Measurements from ENCODE around the gene GDF15.

GDF15 gene

DNA sequence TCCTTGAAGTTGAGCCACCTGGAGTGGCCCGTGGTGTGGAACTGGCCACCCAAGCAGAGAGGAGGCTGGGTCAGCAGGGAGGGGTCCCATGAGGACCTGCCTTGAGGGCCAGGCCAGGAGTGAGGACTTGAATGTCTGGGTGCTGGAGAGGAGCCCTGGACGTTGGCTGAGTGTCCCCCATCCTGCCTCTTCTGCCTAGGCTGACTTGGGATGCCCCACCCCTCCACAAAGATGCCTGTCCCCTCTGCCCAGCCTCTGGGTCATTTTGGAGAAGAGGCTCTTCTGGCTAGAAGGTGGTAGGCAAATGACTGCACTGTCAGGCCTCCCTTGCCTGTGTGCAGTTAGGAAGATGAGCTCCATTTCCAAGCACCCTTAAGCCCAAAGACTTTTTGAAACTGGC is 35.0 kb downstream of the GDF15 start:
- no peak for DNase-seq

DNA sequence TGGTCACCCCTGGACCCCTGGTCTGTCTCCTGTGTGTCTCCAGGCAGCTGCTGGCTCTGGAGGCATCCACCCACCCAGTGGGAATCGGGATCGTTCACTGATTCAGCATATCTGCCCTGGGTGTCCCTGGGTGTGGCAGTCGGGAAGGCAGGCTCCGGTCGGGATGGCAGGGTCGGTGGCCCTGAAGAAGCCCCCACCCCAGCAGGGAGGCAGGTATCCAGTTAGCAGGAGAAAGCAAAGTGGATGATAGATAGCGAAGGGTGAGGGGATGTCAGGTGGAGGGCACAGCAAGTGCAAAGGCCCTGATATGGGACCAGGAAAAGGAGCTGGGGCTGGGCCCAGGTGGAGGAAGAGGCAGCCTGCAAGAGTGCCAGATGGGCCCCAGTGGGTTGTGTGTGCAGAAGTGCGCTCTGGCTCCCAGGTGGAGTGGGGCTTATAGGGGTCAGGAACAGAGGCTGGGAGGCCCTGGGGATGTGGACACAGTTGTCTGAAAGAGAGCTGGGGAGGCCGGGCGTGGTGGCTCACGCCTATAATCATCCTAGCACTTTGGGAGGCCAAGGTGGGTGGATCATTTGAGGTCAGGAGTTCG is 35.5 kb downstream of the GDF15 start:
- no peak for DNase-seq

DNA sequence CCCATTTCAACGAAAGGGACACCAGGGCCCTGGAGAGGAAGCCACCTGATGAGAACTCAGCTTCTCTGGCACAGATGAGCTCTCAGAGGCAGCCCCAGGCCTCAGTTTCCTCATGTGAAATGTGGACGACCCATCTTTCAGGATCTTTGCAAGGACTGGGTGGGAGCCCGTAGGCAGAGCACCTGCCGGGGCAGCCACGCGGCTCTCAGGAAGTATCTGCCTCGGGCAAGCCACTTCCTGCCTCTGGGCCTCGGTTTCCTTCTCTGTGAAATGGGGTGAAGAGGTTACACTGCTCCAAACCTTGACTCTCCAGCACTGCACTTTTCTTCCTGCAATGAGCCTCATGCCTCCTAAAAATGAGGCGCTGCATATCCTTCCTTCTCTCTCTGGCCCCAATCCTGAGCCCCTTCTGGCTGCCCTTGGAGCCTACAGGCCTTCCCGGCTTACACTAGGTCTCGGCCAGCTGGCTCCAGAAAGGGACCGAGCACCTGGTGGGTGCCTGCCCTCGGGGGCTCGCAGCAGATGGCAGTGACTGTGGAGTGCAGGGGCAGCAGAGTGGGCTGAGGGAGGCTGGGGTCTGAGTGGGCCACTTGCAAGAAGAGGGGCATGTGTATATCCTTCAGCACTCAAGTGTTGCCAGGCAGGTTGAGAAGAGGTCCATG is 36.7 kb downstream of the GDF15 start:
- DNase-seq = no peak

DNA sequence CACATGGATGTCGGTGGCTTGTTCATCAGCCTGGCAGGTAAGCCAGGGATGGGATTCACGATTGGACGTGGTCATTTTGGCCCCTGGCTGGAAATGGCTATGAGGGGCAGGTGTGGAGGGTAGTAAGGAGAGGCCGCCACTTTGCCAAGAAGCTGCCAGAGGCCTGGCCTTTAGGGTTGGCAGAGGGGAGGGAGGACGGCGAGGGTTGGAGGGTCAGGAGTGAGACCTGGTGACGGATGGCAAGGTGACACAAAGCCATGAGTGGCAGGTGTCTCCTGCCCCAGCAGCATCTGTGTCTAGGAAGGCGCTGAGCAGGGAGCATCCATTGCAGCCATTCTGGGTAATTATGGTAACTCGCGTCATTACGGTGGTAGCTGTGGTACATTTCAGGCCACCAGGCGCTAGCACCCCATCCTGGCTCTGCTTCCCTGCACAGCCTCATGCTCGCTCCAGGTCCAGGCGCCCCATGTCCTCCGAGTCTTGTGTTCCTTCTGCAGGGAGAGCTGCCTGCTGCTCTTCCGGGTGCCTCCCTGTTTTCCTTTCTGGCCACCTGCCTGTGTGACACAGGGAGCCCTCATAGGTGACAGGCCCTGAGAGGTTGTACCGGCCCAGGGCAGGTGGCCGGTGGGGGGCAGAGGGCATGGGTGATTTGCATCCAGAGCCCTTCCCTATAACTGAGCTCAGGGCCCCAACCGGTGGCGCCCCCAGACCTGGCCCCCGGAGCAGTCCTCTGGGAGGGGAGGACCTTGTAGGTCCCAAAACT is 37.5 kb downstream of the GDF15 start:
- DNase-seq = no peak

DNA sequence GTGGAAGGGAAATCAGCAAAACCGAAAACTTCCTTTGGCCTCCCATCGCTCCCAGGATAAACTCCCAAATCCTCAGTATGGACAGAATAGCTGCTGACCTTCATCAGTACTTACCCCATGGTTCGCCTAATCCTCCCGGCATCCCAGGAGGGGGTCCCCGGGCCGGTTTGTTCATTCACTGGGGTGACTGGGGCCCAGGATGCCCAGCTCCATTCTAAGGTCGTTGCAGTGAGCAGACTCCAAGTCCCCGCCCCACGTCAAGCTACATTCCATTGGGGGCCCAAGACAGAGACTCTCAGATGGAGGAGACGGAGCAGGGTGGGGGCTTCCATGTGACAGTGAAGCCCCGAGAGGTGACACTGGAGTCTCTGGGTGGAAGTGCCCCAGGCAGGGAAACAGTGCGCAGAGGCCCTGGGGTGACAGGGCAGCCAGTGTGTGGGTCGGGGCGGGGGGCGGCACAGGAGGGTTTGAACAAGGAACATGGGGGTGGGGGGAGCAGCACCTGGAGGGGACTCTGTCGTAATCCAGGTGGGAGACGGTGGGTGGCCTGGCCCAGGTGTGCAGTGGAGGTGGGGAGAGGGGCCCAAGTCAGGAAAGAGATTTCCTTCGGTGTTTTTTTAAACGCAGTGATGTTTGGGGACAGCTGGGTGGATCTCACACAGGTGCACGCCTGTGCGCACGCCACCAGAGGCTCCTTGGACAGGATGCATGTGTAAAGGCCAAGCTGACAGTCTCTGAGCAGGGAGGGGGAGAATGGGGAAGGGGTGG is 38.3 kb downstream of the GDF15 start:
- DNase-seq = no peak

DNA sequence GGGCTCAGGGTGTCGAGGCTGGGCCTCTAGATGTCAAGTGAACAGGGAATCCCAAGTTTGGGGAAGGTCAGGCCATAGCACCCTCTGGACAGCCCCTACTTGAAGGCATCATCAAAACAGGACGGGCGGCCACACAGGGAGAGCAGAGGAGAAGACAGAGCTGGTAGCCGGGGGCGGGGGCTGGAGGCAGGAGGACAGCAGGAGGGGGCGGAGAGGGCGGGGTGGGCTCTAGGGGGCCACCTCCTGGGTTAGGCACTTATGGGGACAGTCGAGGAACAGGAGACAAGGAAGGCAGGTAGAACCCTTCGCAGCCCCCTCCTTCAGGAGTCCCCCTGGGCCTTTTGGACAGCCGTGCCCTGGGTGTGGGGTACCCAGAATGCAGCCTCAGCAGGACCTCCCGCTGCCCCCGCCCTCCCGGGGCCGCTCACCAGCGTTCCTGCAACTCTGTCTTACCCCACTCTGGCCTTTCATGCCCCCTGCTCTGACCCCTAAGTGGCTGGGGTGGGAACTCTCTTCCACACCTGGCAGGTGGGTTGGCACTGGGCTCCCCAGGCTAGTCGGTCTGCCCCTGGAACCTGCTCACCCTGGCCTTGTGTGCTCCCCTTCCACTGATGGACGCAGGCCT is 39.0 kb downstream of the GDF15 start:
- DNase-seq = no peak

DNA sequence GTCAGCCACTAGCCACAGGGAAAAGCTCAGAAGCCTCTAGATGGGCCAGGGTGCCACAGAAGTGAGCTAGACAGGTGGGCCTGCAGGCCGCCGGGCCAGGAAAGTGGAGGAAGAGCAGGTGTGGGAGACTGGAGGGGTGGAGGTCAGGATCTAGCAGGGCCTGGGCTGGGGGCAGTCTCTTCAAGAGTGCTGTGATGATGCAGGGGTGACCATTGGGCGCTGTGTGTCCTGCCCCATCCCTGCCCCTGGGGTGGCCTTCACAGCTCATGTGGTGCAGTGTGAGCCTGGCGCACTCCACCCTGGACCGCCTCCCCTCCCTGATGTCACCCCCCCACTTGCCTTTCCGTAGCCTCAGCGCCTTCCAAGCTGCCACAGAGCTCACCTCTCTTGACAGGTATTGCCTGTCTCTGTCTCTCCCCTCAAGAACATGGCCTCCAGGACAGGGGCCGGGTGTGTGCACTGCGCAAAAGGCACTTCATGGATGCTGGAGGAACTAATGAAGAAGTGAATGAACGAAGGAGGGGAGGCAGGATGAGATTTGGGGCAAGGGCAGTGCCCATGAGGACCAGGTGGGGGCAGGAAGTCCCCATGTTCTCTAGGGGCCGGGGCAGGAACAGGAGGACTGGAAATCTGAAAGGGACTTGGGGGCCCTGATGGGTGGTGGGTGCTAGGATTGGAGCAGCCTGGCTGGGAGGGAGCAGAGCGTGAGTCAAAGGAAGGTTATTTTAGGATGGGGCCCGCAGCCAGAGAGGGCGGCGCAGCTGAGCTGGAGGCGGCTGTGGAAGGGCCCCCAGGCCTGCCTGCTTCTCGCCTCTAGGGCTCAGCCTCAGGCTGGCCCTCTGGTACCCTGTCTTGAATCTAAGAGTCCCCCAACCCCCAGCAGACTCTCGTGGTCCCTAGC is 39.8 kb downstream of the GDF15 start:
- DNase-seq = no peak

DNA sequence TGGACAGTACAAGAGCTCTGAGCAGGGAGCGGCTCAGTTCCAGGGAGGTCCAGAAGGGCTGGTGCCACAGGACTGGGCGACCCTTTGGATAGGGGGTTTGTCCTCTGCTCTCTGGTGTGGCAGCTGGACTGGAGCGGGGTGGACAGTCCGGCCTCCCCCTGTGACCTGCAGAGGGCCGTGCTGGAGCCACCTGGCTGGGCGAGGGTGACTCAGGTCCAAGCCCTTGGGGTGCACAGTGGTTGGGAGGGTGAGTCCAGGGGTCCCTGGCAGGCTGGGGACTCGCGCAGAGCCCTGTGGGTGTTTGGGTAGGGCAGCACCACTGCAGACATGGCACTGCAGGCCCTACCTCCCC is 40.4 kb downstream of the GDF15 start:
- DNase-seq = no peak

DNA sequence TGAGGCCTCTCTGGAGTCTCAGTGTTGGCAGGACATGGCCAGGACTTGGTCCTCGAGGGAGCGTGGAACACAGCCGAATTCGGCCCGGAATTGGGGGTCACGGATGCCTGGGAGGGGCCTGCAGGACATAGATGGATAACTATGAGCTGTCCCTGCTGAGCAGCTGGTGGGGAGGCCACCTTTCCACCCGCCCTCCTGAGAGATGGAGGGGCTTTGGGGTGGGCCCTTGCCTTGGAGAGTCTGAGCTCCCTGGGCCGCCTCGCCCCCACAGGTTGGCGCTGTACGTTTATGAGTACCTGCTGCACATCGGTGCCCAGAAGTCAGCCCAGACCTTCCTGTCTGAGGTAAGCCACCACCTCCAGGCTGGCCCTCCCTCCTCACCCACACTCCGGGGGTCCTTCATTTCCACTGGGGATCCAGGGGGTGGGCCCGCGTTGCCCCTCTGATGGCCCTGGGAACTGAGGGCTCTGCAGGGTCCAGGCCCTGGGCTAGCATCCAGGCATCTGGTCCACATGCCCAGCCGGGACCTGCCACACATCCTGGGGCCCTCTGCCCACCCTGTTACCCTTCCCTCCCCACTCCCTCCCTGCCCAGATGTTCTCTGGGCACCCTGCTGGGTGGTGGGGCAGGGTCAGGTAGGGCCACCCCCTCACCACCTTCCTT is 41.3 kb downstream of the GDF15 start:
- DNase-seq = no peak

DNA sequence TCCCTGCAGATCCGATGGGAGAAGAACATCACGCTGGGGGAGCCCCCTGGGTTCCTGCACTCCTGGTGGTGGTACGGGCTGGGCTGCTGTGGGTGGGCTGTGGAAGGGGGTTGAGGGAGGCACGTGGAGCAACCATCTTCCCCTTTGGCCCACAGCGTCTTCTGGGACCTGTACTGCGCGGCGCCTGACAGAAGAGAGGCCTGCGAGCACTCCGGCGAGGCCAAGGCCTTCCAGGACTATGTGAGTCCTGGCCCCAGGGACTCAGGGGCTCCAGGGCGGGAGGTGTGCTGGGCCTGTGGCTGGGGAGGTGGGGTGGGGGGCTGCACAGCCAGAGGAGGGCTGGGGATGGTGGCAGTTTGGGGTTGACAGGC is 41.8 kb downstream of the GDF15 start:
- DNase-seq = no peak

DNA sequence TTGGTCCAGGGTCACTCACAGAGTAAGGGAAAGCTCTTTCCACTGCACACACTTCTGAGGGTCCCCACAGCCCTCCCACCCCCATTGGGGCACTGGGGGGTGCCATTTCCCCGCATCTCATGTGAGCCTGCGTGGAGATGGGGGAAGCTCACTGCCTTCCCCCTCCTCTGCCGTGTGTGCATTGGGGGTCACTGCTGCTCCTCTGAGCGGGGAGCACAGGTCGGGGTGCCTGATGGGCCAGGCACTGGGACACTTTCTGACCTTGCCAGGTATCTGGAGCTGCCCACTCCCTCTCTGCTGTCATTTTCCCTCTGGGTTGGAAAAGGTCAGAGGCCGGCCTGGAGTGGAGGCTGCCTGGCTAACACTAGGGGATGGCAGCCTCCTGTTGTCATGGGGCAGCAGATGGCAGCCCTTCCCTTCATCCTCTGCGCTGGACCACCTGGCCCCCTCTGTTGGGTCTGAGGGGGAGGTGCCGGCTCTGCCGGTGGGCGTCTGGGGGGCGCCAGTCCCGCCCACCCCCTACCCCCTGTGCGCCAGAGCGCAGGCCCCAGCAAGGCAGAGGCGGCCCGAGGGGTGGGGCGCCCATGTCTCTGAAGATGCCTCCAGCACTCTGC is 42.3 kb downstream of the GDF15 start:
- no peak for DNase-seq

DNA sequence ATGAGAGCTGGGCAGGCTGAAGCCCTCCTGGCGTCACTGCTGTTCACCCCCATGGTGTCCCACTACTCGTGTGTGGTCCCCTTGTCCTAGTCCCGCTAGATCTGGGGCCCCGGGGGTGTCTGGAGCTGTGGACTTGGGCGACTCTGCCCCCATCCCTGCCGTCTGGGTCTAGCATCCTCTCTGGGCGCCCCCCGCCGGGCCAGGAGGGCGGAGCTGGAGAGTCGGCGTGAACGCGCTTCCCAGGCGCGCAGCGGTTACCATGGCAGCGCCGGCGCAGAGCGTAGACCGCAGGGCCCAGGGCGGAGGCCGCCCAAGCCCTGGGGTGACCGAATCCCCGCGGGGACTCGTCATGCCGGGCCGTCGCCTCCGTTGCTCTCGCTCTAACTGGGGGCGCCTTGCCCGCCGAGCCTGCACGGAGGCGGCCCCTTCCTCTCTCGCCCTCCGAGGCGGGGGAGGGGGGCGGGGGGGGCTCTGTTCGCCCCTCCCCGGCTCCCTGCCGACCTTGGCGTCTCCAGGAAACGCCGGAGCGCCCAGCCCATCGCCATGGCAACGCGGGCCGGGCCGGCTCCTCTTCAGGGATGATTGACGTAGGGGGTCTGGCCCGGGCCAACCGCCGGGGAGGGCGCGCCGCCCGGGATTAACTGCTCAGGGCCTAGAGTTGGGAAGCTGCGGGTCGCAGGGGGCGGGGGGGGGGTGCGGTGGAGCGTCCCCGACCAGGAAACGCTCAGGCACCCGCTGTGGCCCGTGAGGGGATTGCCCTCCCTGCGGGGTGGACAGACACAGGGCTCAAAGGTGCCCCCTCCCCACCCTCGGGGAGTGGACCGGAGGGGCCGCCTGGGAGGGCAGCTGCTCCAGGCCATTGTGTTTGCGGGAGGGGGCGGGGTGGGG is 43.1 kb downstream of the GDF15 start:
- DNase-seq = no peak

DNA sequence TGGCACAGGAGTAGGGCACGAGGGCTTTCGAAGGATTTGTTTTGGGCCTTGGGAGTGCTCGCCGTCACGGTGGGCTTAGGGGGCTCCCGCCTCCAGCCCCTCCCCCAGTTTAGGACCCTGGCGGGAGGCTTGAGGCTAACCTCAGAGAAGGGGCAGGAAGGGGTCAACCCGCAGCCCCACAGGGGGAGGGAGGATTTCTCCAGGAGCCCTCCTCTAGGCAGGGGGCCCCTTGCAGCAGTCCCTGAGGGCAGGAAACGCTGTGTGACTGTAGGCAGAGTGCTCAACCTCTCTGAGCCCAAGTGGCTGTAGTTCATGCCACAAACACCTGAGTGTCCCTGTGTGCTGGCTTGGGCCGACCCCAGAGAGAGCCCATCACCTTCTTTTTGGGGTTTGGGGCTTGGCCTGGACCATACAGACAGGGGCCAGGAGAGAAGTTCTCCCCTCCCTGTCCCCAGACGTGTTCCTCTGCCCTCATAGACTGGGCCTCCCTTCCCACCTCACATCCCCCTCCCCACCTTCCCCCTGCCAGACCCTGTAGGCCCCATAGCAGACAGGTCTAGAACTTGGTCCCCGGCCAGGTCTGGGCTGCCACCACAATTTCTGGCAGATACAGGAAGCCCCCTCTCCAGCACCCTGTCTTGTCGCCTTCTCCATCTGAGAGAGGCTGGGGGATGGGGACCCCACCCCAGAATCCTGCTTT is 43.9 kb downstream of the GDF15 start:
- no peak for DNase-seq

DNA sequence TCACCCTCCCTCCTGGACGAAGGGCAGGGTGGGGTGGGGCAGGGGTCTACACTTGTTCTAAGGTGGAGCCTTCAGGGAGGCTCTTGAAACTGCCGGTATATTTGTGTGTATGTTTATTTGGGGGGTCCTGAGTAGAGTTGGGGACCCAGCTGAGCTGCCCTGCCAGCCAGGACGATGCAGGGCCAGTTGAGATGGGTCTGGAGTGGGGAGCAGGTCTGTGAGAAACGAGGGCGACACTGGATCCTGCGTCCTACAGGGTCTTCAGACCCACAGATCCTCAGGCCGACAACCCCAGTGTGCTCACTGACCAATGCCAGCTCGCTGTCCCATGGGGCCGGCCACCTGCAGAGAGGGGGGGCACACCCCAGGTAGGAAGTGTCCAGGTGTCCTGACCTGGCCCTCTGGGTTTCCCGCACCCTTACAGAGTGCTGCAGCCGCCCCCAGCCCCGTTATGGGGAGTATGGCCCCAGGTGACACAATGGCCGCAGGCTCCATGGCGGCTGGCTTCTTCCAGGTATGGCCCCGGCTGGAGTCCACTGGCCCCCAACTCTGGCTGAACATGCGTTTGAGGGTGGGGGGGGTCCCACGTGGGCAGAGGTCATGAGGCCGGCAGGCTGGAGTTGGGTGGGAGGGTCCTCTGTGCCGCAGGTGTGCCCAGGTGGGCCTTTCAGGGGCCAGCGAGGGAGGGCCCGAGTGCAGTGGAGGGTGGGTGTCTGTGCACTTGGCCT is 44.6 kb downstream of the GDF15 start:
- DNase-seq = no peak

DNA sequence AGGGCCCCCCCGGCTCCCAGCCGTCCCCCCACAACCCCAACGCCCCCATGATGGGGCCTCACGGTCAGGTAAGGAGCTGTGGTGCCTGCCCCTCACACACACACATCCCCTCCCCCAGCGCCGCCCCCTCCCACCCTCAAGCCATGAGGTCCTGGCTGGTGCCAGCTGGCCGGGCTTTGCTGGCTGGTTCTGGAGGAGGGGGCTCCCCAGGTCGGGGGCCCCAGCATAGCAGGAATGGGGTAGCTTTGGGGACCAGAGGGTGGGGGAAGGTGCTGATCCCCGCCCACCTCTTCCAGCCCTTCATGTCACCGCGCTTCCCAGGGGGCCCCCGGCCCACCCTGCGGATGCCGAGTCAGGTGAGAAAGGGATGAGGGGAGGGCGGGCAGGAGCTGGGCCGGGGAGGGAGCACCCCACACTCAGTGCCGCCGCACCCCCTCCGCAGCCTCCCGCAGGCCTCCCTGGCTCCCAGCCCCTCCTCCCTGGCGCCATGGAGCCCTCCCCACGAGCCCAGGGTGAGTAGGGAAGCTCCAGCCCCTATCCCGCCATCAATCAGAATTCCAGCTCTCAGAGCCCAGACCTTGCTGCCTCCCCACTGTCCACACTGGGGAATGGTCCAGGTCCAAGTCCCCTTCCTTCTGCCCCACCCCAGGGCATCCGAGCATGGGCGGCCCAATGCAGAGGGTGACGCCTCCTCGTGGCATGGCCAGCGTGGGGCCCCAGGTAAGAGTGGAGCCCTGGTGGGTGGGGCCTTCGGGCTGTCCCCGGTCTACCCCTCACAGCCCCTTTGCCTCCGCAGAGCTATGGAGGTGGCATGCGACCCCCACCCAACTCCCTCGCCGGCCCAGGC is 45.6 kb downstream of the GDF15 start:
- no peak for DNase-seq

DNA sequence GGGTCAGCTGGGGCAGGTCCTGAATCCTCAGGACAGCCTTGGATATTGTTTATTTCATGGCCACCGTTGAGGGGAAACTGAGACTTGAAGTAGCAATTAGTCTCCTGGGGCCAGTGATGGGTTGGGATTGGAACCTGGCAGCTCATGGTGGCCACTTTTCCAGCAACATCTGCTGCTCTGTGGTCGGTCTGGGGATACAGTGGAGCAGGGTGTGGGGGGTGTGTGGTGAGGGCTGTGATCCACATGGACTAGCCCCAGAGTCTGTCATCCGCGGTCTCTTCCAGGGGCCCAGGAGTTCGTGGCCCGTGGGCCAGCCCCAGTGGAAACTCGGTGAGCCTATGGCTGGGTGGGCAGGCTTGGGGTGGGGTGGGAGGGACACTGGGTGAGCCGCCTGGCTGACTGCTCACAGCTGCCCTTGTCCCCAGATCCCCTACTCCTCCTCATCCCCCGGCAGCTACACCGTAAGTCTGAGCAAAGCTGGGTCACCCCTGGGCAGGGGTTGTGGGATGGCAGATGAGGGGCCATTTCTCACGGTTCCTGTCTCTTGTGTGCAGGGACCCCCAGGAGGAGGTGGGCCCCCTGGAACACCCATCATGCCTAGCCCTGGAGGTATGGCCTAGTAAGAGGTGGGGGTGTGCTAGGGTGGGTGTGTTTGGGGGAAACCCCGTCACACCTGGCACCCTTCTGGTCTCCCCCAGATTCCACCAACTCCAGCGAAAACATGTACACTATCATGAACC is 46.5 kb downstream of the GDF15 start:
- no peak for DNase-seq

Measured in SHP77 treated with DMSO at 0.1 percent for 48 hours (cell line).